ENCODE data around the gene SMIM33. TPM values are rescaled to one million over a fixed set of nuclear protein-coding genes. Genes with fewer than 3 reads are reported as not detected.
"Not testable (repeated sequence)": the region's sequence is repeated elsewhere in the genome, so short reads cannot be mapped to it uniquely, and the experiment has no call there.

SMIM33 gene
- total RNA-seq, 2 experiments from 2014 or later, result 0.08 TPM; not detected in 1

DNA sequence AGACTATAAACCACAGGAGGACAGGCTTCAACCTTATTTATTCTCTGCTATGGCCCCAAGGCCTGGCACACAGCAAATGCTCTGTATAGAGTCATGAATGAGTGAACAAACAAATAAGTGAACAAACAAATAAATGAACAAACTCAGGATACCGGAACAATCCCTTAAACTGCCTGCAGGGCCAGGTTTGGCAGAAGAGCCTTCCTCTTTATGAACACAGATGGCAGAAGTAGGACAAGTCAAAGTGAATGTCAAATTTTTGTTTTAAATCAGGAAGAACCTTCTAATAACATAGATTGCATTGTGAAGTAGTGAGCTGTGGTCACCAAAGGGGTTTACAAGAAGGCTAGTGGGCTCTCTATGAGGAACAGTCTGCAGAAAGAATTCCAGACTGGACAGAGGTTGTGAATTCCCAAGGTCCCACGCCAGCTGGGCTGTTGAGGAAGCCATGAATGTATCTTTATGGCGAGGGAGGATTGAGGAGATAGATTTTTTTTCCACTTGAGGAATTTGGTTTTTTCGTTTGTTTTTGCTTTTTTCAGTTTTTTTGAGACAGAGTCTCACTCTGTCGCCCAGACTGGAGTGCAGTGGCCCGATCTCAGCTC is 42.1 kb downstream of the SMIM33 start:
- Histone ChIP-seq H3K9me3 (ENCODE audit: control insufficient read depth in 1 of 2, insufficient read depth in 1 of 2, low read length in 2 of 2) (no peaks in the 10 kb centered on the region), H3K4me3 (ENCODE audit: low read length) (no peak overlapping the region), H3K27ac (ENCODE audit: low read depth in 1 of 2, low read length in 2 of 2) (no peak overlapping the region), H3K36me3 (ENCODE audit: insufficient read depth, low read length) (no peaks in the 10 kb centered on the region), H3K27me3 (ENCODE audit: control insufficient read depth in 1 of 2, insufficient read depth in 2 of 2, low read length in 2 of 2) (no peaks in the 10 kb centered on the region), H3K4me1 (ENCODE audit: insufficient read depth, low read length) (peaks cover 39% of the 10 kb centered on the region)
- Mint-ChIP-seq H3K4me3 (peak overlapping the region; percentile 11), H3K4me1 (ENCODE audit: low read depth) (peaks cover 46% of the 10 kb centered on the region), H3K36me3 (ENCODE audit: low read depth) (peaks cover 4% of the 10 kb centered on the region), H3K27ac (peak overlapping the region; percentile 50), H3K27me3 (no peaks in the 10 kb centered on the region), H3K9me3 (peaks cover 3% of the 10 kb centered on the region)
- ChIA-PET POLR2A (interaction anchor here (1.0 to 3.8 kb wide), 9 partner anchors 28 to 170 kb away, joined by 3 to 43 read pairs (median 8); partner anchors contain the start of genes DNAJC18, SPATA24 and STING1), CTCF (interaction anchor here (0.7 to 4.6 kb wide), 12 partner anchors 16 to 252 kb away, joined by 3 to 132 read pairs (median 4); partner anchors contain the start of genes DNAJC18 and STING1)
- DNase-seq (peak in 1 of 14 experiments; percentile 36), ATAC-seq (ENCODE audit: poor library complexity) (no peak)
- intact Hi-C loops (cut with DNase I, micrococcal nuclease), result loop anchor here (1.0 to 10.0 kb wide), 5 partner anchors 30 to 224 kb away; partner anchors contain the start of genes SMIM33 (in 1 of the 2) and STING1 (in 1 of the 2)
- TF ChIP-seq, protein P1, sequence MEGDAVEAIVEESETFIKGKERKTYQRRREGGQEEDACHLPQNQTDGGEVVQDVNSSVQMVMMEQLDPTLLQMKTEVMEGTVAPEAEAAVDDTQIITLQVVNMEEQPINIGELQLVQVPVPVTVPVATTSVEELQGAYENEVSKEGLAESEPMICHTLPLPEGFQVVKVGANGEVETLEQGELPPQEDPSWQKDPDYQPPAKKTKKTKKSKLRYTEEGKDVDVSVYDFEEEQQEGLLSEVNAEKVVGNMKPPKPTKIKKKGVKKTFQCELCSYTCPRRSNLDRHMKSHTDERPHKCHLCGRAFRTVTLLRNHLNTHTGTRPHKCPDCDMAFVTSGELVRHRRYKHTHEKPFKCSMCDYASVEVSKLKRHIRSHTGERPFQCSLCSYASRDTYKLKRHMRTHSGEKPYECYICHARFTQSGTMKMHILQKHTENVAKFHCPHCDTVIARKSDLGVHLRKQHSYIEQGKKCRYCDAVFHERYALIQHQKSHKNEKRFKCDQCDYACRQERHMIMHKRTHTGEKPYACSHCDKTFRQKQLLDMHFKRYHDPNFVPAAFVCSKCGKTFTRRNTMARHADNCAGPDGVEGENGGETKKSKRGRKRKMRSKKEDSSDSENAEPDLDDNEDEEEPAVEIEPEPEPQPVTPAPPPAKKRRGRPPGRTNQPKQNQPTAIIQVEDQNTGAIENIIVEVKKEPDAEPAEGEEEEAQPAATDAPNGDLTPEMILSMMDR (IDR thresholded peaks at IDR 0.05), result no peak

DNA sequence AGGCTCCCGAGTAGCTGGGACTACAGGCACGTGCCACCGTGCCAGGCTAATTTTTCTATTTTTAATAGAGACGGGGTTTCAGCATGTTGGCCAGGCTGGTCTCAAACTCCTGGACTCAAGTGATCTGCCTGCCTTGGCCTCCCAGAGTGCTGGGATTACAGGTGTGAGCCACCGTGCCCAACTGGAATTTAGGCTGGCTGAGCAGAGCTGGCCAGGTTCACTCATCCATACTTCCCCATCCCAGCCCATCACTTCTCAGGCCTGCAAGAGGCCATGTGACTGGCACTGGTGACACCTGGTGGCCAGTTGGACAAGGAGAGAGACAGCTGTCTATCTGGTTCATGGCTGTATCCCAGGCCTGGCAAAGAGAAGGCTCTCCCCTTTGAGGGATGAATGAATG is 42.6 kb downstream of the SMIM33 start:
- ChIA-PET POLR2A (interaction anchor here (1.0 to 3.8 kb wide), 7 partner anchors 29 to 109 kb away, joined by 4 to 43 read pairs (median 11); partner anchors contain the start of genes DNAJC18, SPATA24 and STING1), CTCF (interaction anchor here (0.7 to 4.6 kb wide), 12 partner anchors 16 to 252 kb away, joined by 3 to 132 read pairs (median 4); partner anchors contain the start of genes DNAJC18 and STING1)
- ATAC-seq (ENCODE audit: poor library complexity) (peak; percentile 66), DNase-seq (peak; percentile 65 to 90 (median 76))
- peaks cover 44% of the 10 kb centered on the region for H3K4me1 ChIP-seq (ENCODE audit: insufficient read depth, low read length)
- not testable (repeated sequence) for H3K27ac ChIP-seq (ENCODE audit: low read depth in 1 of 2, low read length in 2 of 2); H3K4me3 ChIP-seq (ENCODE audit: low read length); H3K36me3 ChIP-seq (ENCODE audit: insufficient read depth, low read length); H3K9me3 ChIP-seq (ENCODE audit: control insufficient read depth in 1 of 2, insufficient read depth in 1 of 2, low read length in 2 of 2); H3K27me3 Mint-ChIP-seq; H3K9me3 Mint-ChIP-seq; H3K36me3 Mint-ChIP-seq (ENCODE audit: low read depth); H3K27me3 ChIP-seq (ENCODE audit: control insufficient read depth in 1 of 2, insufficient read depth in 2 of 2, low read length in 2 of 2)
- TF ChIP-seq, protein P1 (IDR thresholded peaks at IDR 0.05), result peak; percentile 82
- intact Hi-C loops (cut with DNase I, micrococcal nuclease), result loop anchor here (1.0 to 10.0 kb wide), 5 partner anchors 31 to 225 kb away; partner anchors contain the start of genes SMIM33 (in 1 of the 2) and STING1 (in 1 of the 2)
- Mint-ChIP-seq H3K4me3 (peak overlapping the region; percentile 52), H3K4me1 (ENCODE audit: low read depth) (peaks cover 51% of the 10 kb centered on the region), H3K27ac (peak overlapping the region; percentile 50)

DNA sequence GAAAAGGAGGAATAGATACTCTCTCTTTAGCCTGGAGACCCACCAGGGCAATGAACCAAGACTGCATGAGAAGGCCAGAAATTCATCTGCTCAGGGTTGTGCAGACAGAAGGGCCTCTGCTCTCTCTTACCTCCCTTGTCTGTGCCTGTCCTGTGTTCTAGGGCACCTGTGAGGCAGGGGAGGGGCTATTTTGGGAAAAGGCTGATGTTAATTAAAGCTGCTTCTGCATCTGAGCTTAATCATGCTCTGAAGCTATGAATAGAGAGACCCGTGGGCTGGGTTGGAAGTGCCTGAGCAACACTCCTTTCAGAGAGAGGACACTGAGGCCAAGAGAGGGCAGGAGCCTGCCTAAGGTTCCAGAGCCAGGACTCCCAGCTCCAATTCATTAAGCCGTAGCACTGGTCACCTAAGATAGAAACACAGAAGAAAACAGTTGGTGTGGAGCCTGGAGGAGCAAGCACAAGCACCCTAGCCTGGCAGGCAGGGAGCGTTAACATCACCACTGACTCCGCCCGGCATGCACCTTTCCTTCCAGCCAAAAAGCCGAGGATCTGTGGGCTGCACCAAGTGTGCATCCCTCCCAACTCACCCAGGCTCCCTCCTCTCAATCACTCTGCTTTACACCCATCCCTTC is 43.2 kb downstream of the SMIM33 start:
- intact Hi-C loops (cut with DNase I, micrococcal nuclease), result loop anchor here (1.0 to 10.0 kb wide), 5 partner anchors 31 to 225 kb away; partner anchors contain the start of genes SMIM33 (in 1 of the 2) and STING1 (in 1 of the 2)
- H3K4me3 Mint-ChIP-seq, result peak overlapping the region; percentile 52
- H3K27ac Mint-ChIP-seq, result peak overlapping the region; percentile 50
- H3K27me3 ChIP-seq (ENCODE audit: control insufficient read depth in 1 of 2, insufficient read depth in 2 of 2, low read length in 2 of 2), result no peaks in the 10 kb centered on the region
- ATAC-seq (ENCODE audit: poor library complexity), result no peak
- H3K9me3 Mint-ChIP-seq, result peaks cover 3% of the 10 kb centered on the region
- H3K36me3 ChIP-seq (ENCODE audit: insufficient read depth, low read length), result no peaks in the 10 kb centered on the region
- DNase-seq, result no peak
- no peak overlapping the region for H3K27ac ChIP-seq (ENCODE audit: low read depth in 1 of 2, low read length in 2 of 2)
- H3K9me3 ChIP-seq (ENCODE audit: control insufficient read depth in 1 of 2, insufficient read depth in 1 of 2, low read length in 2 of 2), result no peaks in the 10 kb centered on the region
- peaks cover 4% of the 10 kb centered on the region for H3K36me3 Mint-ChIP-seq (ENCODE audit: low read depth)
- H3K4me1 ChIP-seq (ENCODE audit: insufficient read depth, low read length), result peaks cover 47% of the 10 kb centered on the region
- H3K4me1 Mint-ChIP-seq (ENCODE audit: low read depth), result peaks cover 55% of the 10 kb centered on the region
- H3K27me3 Mint-ChIP-seq, result no peaks in the 10 kb centered on the region
- ChIA-PET POLR2A (interaction anchor here (1.0 to 3.8 kb wide), 7 partner anchors 29 to 110 kb away, joined by 4 to 43 read pairs (median 11); partner anchors contain the start of genes DNAJC18, SPATA24 and STING1), CTCF (interaction anchor here (1.1 to 4.6 kb wide), 11 partner anchors 28 to 251 kb away, joined by 3 to 132 read pairs (median 4); partner anchors contain the start of genes DNAJC18 and STING1)
- H3K4me3 ChIP-seq (ENCODE audit: low read length), result no peak overlapping the region
- TF ChIP-seq, protein P1 (IDR thresholded peaks at IDR 0.05), result no peak
